GM12874 (cell line): ENCODE results near the gene IL17C.

Experiments
- CTCF ChIP-seq: IDR thresholded peaks from 2 replicates; pipeline ENCODE4 v1.5.1; 2011; ENCODE audit warnings: low read depth, mild to moderate bottlenecking, control low read depth, low read length, moderate library complexity; ENCODE audit not compliant: insufficient read depth

The IL17C gene

GRCh38 chr16:88610909-88611812, 27.2 kb upstream of the IL17C start:
- TF ChIP-seq CTCF: no peak

GRCh38 chr16:88613293-88613692, 25.1 kb upstream of the IL17C start:
- TF ChIP-seq CTCF: no peak

DNA sequence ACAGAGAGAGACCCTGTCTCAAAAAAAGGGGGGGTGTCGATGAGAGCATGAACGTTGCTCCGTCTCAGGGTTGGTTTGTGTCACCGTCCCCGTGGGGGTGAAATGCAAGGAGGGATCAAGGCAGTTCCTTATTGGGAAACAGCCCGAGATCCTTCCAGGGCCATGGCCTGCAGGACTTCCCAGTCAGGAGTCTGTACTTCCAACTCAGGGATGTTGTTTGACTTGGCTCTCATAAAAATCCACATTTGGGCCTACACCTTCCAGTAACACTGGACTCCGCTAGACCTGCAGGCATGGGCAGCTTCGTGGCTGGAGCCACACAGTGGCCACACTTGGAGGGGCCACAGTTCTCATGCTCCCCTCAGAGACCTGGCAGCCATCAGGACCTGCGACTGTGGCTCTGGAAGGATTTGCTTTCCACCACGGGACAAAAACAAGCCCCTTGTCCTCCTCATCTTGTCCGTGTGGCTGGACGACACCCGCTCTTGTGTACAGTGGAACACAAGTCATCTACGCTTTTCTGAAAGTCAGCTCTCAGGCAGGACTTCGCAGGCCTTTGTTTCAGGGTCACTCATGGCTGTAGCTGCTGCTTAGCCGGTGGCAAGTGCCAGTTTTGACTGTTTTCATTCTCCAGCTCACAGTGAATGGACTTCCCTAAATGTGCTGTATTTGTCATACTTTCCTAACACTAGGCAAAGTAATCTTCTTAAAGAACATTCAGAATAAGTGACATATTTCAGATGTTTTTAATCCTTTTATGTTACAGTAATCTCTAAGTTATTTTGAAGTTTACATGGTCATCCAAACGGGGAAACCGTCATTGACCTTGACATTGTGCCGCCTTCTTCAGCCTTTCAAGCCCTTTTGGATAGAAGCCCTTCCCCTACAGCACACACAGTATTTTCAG, 24.2 kb upstream of the IL17C start:
- TF ChIP-seq CTCF: no peak

DNA sequence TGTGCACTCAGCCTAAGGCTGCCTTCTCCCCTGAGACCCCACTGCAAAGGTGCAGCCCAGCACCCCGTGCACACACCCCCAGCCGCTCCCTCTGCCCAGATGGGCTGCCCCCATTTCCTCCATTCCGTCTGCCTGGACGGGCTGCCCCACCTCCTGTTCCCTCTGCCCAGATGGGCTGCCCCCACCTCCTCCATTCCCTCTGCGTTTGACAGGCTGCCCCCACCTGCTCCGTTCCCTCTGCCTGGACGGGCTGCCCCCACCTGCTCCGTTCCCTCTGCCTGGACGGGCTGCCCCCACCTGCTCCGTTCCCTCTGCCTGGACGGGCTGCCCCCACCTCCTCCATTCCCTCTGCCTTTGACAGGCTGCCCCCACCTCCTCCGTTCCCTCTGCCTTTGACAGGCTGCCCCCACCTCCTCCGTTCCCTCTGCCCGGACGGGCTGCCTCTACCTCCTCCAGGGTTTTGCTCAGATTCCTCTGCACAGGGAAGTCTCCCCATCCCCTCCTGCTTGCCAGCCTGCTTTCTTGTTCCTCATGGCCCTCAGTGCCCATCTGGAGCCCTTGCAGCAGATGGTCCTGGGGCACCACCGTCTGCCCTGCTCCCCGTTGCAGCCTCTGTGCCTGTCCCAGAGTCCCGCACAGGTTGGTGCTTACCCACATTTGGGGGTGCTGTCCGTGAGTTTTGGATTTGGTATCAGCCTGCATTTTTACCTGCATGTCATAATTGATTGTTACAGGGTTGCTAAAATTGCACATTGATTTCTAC, 23.4 kb upstream of the IL17C start:
- TF ChIP-seq CTCF: no peak

GRCh38 chr16:88616320-88616719, 22.1 kb upstream of the IL17C start:
- TF ChIP-seq CTCF: no peak

GRCh38 chr16:88616736-88617135, 21.6 kb upstream of the IL17C start:
- TF ChIP-seq CTCF: no peak
